Stimulated activated CD8-positive, alpha-beta memory T cell treated with anti-CD3 and anti-CD28 coated beads, Interleukin-12 subunit alpha, Interleukin-12 subunit beta, amount 100 ng/mL, for 24 hours (primary cell): ENCODE measurements around the gene BBS7.

Source experiments
- DNase-seq: peaks from one replicate; pipeline ENCODE4 v3.0.0-alpha.2; 2020; ENCODE audit errors: extremely low read depth

Gene BBS7

DNA sequence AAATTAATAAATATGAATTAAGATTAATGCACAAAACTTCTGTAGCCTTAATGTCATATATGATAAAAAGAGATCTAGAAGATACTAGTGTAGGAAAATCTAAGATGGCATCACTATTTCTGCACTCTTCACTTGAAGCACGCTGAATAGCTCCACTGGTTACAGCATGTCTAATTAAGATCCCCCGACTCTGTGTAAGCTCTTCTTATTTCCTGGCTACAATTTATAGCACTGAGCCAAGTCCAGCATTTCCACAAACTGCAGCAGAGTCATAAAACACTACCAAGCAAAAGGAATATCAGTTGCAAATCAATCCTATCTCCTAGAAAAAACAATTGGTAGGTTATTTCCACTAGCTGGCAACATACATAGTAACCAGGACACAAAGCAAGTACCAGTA lies 45.3 kb downstream of the BBS7 start:
- no peak for DNase-seq

GRCh38 chr4:121824171-121824527 lies 46.1 kb downstream of the BBS7 start:
- no peak for DNase-seq

- peak; percentile 95 for DNase-seq
Observed at GRCh38 chr4:121823505-121824170, 46.6 kb downstream of the BBS7 start, which contains the start of gene CCNA2. Gene CCNA2, minus strand, starts transcription at chr4:121823883. Its CDS starts 255 bp downstream, at chr4:121823628.

DNA sequence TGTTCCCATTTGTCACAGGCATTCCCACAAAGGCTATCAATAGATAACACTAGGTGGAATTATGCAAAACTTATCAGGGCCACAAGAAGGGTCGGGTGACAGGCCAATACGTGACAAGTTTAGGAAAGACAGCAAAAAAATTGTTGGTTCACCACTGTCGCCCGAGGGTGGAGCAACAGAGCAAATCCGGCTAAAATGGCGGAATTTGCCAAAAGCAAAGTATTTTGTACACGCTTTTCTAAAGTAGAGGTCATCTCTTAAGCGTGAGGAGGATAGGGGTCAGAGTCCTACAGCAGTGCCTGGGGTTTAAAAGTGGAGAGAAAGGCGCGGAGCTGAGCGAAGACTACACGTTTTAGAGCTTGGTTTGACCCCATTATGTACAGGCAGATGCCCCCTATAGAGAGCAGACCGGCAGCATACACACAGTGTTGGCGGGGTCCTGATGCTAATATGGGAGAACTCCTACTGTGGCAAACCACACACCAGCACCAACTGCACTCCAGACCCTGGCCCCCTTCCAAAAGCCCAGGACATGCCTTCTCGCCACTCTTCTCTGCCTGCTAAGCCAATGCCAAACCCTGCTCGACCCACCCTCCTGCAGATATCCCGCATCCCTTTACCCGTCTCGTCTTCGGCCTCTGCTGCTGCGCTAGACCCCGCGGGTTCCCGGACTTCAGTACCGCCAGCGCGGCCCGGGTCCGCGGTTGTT lies 47.3 kb downstream of the BBS7 start:
- DNase-seq = no peak

- no peak for DNase-seq
Observed at GRCh38 chr4:121822047-121822446, 48.2 kb downstream of the BBS7 start.

DNA sequence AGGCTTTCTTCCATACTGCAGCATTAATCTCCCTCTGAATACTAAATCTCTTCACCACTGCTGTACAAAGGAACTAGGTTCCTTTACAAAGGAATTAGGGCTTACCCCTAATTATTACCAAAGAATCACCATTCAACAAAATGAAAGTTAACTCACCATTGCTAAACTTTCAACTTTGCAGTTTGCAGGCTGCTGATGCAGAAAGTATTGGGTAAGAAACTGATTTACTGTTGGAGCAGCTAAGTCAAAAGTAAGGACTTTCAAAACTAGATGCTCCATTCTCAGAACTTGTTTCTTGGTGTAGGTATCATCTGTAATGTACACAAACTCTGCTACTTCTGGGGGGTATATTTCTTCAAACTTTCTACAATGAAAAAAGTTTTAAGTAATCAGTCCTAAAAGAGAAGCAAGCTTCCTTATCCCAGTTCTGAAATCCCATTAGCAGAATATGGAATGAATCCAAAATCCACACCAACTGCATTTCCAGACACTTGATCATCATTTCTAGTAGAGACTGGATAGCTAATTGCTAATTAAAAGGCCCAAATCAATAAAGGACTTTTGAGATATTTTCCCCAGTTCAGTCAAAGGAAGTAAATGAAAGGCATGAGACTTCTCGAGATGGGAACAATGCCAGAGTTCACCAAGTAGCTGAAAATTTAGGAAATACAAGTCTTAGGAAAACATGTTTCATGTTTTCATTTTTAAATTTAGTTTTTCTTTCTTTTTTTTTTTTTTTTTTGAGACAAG lies 50.9 kb downstream of the BBS7 start:
- no peak for DNase-seq

DNA sequence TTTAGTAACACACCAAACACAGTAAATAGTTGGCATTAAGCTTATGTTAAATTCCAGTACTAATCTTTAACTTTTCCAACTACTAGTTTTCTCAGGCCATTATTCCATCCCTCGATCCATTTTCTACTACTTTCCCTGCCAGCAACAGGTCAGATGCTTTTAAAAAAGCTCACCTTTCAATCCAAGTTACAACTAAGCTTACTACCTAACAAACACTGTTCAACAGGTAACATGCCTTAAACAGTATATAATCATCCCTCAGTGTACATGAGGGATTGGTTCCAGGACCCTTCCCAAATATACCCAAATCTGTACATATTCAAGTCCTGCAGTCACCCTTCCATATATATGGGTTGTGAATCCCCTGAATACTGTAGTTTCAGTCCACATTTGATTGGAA lies 52.1 kb downstream of the BBS7 start:
- DNase-seq = no peak

DNA sequence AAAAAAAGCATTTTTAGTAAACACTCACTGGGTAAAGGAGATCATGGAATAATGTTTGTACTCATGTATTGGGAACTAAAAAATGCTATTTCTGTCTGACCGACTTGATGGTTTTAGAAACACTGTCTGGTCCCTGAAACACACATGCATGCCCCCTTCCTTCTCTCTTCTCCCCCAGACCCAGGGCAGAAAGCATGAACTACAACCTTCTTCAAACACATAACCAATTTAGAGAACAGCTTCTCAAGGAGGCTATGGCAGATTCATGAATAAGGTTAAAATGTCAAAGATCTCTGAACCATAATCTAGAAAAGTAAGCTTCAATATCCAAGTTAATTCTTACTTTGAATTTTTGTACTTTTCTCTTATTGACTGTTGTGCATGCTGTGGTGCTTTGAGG lies 52.6 kb downstream of the BBS7 start:
- no peak for DNase-seq

GRCh38 chr4:121817006-121817405 lies 53.3 kb downstream of the BBS7 start:
- DNase-seq = no peak

DNA sequence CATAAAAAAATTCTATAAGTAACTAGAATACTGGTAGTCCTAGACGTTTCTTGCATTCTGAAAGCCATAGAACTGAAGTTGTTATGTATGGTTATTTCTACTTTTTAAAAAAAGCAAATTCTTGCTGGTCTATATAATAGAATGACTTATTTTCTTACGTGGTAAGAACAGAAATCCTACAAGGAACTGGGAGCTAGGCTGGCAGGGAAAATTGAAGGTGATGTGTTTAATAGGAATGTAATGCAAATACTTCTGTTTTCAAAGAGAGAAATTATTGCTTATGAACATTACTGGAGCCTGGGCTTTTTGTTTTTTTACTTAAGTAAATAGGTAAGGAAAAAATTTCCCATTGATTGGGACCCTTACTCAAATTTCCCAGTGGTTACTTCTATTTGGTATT lies 55.5 kb downstream of the BBS7 start:
- no peak for DNase-seq

GRCh38 chr4:121811122-121811521 lies 59.2 kb downstream of the BBS7 start:
- no peak for DNase-seq

GRCh38 chr4:121806411-121806810 lies 63.9 kb downstream of the BBS7 start:
- DNase-seq = no peak

GRCh38 chr4:121801715-121802075 lies 68.6 kb downstream of the BBS7 start:
- DNase-seq = no peak

GRCh38 chr4:121800961-121801714 lies 69.1 kb downstream of the BBS7 start, which contains the start of gene EXOSC9:
Gene EXOSC9, plus strand, starts transcription at chr4:121801323. Its CDS starts 102 bp downstream, at chr4:121801425.
- peak; percentile 83 for DNase-seq

DNA sequence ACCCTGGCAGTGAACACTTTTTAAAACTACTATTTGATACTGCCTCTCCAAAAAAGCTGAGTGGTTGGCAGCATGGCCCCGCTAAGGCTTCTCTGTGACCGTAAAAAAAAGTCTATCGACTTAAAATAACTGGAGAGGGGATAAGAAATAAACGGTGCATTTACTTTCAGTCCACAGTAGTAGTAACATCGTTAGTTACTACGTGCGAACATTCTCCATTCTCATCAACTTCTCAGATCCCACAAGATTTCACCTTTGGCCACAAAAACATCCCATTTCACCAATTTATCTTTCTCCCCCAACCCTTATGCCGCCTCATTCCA lies 69.7 kb downstream of the BBS7 start:
- no peak for DNase-seq

- no peak for DNase-seq
Observed at GRCh38 chr4:121799867-121800501, 70.3 kb downstream of the BBS7 start.

DNA sequence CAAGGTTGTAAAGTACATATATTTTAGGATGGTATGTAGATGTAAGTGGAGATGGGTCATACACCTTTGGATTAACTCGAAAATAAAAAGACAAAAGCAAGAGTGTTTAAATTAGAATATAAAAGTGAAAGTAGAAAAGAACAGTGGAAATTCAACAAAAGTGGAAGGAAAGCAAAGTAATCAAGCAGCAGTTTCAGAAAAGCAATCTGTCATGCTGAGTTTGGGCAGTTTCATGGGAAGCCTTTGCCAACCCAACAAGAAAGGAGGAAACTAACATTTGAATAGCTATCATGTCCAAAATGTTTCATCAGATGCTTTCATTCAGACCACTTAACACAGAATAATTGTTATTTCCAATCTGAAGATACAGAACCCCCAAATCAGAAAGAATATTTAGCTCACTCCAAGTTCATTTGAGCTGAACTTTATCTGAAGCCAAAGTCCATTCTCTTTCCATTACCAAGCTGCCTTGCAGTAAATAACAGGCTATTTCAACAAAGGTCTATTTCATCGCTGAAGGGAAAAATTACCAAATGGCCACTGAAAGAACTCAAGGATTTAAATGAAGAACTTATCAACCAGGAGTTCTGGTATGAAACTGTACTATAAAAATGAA lies 71.0 kb downstream of the BBS7 start:
- DNase-seq = no peak

DNA sequence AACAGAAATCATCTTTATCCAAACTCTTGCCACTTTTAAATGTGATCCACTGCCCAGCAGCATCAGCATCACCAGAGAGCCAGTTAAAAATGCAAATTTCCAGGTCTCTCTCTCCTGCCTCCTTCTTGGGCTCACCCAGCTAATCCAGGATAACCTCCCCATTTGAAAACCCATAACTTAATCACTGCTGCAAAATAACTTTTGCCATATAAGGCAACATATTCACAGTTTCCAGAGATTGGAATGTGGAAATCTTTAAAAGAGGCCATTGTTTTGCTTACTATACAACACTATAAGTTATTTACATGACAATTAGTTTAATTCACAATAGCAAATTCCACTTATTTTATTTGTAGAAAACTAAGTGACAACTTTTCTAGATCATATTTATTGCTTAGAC lies 74.0 kb downstream of the BBS7 start:
- DNase-seq = no peak

DNA sequence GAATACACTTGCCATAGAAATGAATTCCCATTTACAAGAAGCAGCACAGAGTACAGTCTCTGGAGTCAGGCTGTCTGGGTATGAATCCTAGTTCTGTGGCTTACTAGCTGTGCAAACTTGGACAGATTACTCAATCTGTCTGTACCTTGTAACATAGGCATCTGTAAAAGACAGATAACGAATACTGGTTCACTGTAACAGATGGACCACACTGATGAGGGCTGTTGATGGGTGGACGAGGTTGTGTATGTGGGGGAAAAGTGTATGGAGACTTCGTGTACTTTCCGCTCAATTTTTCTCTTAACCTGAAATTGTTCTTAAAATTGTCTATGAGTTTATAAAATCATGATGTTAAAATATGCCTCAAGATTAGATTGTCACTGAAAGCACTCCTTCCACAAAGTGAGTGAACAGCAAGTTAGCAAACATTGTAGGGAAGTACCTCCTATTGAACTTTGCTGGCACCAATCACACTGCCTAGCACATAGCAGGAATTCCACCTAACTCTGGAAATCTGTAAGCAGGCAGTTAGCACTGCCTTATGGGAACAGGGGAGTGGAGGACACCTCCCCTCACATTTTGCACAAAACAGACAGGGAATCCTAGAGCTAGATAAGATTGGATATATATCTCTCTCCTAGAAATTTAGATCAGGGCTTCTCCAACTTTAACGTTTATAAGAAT lies 75.6 kb downstream of the BBS7 start:
- no peak for DNase-seq

DNA sequence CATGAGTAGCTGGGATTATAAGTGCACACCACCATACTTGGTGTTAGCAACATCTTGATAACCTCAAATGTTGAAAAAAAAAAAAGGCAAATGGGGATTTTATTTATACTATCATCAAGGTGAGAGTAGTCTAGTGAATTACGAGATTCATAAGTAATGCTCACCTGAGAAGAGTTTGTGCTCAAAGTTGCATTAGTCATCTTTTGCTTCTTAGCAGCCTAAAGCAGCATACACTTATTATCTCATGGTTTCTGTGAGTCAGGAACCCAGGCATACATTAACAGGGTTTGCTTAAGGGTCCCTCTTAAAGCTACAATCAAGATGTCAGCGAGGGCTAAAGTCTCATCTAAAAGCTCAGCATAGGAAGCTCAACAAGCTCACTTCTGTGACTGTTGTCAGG lies 77.3 kb downstream of the BBS7 start:
- no peak for DNase-seq

DNA sequence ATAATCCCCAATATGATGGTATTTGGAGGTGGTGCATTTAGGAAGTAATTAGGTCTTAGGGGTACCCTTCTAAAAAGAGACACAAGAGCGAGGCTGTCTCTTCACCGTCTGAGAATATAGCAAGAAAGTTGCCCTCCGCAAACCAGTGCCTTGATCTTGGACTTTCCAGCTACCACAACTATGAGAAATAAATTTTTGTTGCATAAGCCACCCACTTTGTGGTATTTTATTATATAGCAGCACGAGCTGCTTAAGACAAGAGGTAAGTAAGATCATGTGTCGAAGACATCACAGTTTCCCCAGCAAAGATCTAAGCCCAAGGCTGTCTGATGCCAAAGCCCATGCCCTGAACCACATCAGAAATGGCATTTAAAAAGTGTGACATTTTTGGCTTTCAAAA lies 78.8 kb downstream of the BBS7 start:
- DNase-seq = no peak
